HCT116 (cell line): ENCODE measurements around the gene ZNF653. TPM values are rescaled to one million over a fixed set of nuclear protein-coding genes. Genes with fewer than 3 reads are reported as not detected.

Source experiments
- ATAC-seq: fragments of 200-7000 bp; cut with Tn5 transposase; 2 replicates; pipeline ENCODE4 v1.9.1; 2020; ENCODE audit warnings: mild to moderate bottlenecking, moderate library complexity
- BruUV-seq: library from RNA; stranded (reverse); fragments of 400-500 nt; replicated peaks from 2 replicates; lab custom pipeline; 2021; lab: Mats Ljungman, UMichigan
- CTCF ChIA-PET: fragments of 300-600 bp; sonication (Branson Sonifier 250); formaldehyde crosslinking; loops from one replicate; lab custom pipeline; 2021; ENCODE audit warnings: antibody characterized with exemption; lab: Charles Lee
- POLR2A ChIA-PET: fragments of 300-600, 350-600 bp; sonication (Branson Sonifier 250); formaldehyde crosslinking; loops from one replicate; lab custom pipeline; 2021; ENCODE audit warnings: antibody characterized with exemption; lab: Charles Lee
- RAD21 ChIA-PET, 2 experiments: fragments of 300-600 bp; sonication (Branson Sonifier 250); formaldehyde crosslinking; loops; one replicate each; lab custom pipeline; 2023; ENCODE audit warnings: low total read pairs in 2 of 2; ENCODE audit not compliant: uncharacterized antibody in 2 of 2, unreplicated experiment in 2 of 2, low non-redundant PET in 1 of 2; lab: Charles Lee
- DNase-seq: peaks from one replicate; pipeline ENCODE4 v3.0.0-alpha.2; 2010; ENCODE audit warnings: low read depth, low spot score
- H2AFZ ChIP-seq: fragments of 200-600 bp; shearing (Covaris generic), sonication (generic); 2 replicates; pipeline ENCODE4 v1.6.1; 2017; ENCODE audit warnings: low read depth, mixed run types, mixed read lengths, antibody characterized with exemption, low read length; ENCODE audit not compliant: poor library complexity, severe bottlenecking
- H3K27ac ChIP-seq: 2 replicates; pipeline ENCODE4 v1.5.1; 2012; ENCODE audit warnings: low read depth, low read length
- H3K27me3 ChIP-seq: fragments of 200-600 bp; sonication (generic); 2 replicates; pipeline ENCODE4 v1.6.1; 2016; ENCODE audit warnings: mixed run types, low read length, mixed read lengths; ENCODE audit not compliant: insufficient read depth
- H3K36me3 ChIP-seq, 2 experiments: fragments of 200-500 bp in 1 of 2; fragments of 200-600 bp in 1 of 2; sonication (Bioruptor generic) in 1 of 2; sonication (generic) in 1 of 2; 2 replicates each; pipeline versions ENCODE4 v1.5.1 to v1.6.1; 2014 to 2016; ENCODE audit warnings: low read length in 2 of 2, inconsistent platforms in 1 of 2, mixed read lengths in 1 of 2, mixed run types in 1 of 2; ENCODE audit not compliant: insufficient read depth in 2 of 2, control insufficient read depth in 1 of 2
- H3K4me1 ChIP-seq, 2 experiments: fragments of 200-600 bp in 1 of 2; sonication (generic) in 1 of 2; 2 replicates each; pipeline versions ENCODE4 v1.5.1 to v1.6.1; 2012 to 2017; ENCODE audit warnings: low read length in 2 of 2, inconsistent platforms in 1 of 2, mild to moderate bottlenecking in 1 of 2, mixed read lengths in 1 of 2, mixed run types in 1 of 2, moderate library complexity in 1 of 2; ENCODE audit not compliant: insufficient read depth in 2 of 2, control insufficient read depth in 1 of 2
- H3K4me2 ChIP-seq: fragments of 200-600 bp; sonication (generic); 2 replicates; pipeline ENCODE4 v1.6.1; 2017; ENCODE audit warnings: mixed run types, low read length, mixed read lengths
- H3K4me3 ChIP-seq, 2 experiments: fragments of 200-600 bp in 1 of 2; sonication (generic) in 1 of 2; replicated peaks in 1 of 2; 2 replicates each; pipeline ENCODE4 v1.5.1; 2011 to 2016; ENCODE audit warnings: low read length in 2 of 2, control low read depth in 1 of 2, low read depth in 1 of 2, mild to moderate bottlenecking in 1 of 2, mixed read lengths in 1 of 2, mixed run types in 1 of 2
- H3K79me2 ChIP-seq: fragments of 200-600 bp; sonication (generic); 2 replicates; pipeline ENCODE4 v1.6.1; 2017; ENCODE audit warnings: mild to moderate bottlenecking, mixed run types, low read length, moderate library complexity, mixed read lengths; ENCODE audit not compliant: insufficient read depth
- H3K9ac ChIP-seq: fragments of 200-600 bp; sonication (generic); 2 replicates; pipeline ENCODE4 v1.6.1; 2016; ENCODE audit warnings: low read length, mixed read lengths
- H3K9me2 ChIP-seq: fragments of 200-600 bp; sonication (generic), shearing (Covaris generic); 2 replicates; pipeline ENCODE4 v1.6.1; 2017; ENCODE audit warnings: mixed run types, mild to moderate bottlenecking, moderate library complexity; ENCODE audit not compliant: insufficient read depth
- H3K9me3 ChIP-seq, 2 experiments: fragments of 200-500 bp in 1 of 2; fragments of 200-600 bp in 1 of 2; sonication (Bioruptor generic) in 1 of 2; sonication (generic) in 1 of 2; 2 replicates each; pipeline ENCODE4 v1.6.1; 2014 to 2017; ENCODE audit warnings: low read length in 2 of 2, mixed read lengths in 2 of 2, inconsistent platforms in 1 of 2, low read depth in 1 of 2, mild to moderate bottlenecking in 1 of 2, mixed run types in 1 of 2, moderate library complexity in 1 of 2; ENCODE audit not compliant: control insufficient read depth in 1 of 2, insufficient read depth in 1 of 2
- H4K20me1 ChIP-seq: fragments of 200-600 bp; sonication (generic), shearing (Covaris generic); 2 replicates; pipeline ENCODE4 v1.6.1; 2017; ENCODE audit warnings: mixed run types, mild to moderate bottlenecking, moderate library complexity; ENCODE audit not compliant: insufficient read depth
- ATF3 ChIP-seq: IDR thresholded peaks from 2 replicates; pipeline ENCODE4 v1.6.1; 2012
- CBX3 ChIP-seq: IDR thresholded peaks from 2 replicates; pipeline ENCODE4 v1.6.1; 2012; ENCODE audit warnings: low read depth
- CEBPB ChIP-seq: IDR thresholded peaks from 2 replicates; pipeline ENCODE4 v1.6.1; 2012; ENCODE audit warnings: low read depth
- EZH2 ChIP-seq: fragments of 200-600 bp; sonication (generic); IDR thresholded peaks from 2 replicates; pipeline ENCODE4 v1.6.1; 2017; ENCODE audit warnings: antibody characterized with exemption, mixed run types
- EZH2phosphoT487 ChIP-seq: fragments of 200-600 bp; IDR thresholded peaks from 2 replicates; pipeline ENCODE4 v1.6.1; 2018; ENCODE audit warnings: antibody characterized with exemption, borderline replicate concordance
- FOSL1 ChIP-seq: IDR thresholded peaks from 2 replicates; pipeline ENCODE4 v1.6.1; 2012; ENCODE audit warnings: low read depth
- JUND ChIP-seq: IDR thresholded peaks from 2 replicates; pipeline ENCODE4 v1.6.1; 2012
- MAX ChIP-seq: IDR thresholded peaks from 2 replicates; pipeline ENCODE4 v1.6.1; 2012
- POLR2A ChIP-seq: IDR thresholded peaks from 2 replicates; pipeline ENCODE4 v1.7.0; 2011; ENCODE audit warnings: borderline replicate concordance; ENCODE audit not compliant: insufficient read depth, insufficient read length; ENCODE audit errors: extremely low read depth
- POLR2AphosphoS5 ChIP-seq: IDR thresholded peaks from 2 replicates; pipeline ENCODE4 v1.6.1; 2011; ENCODE audit warnings: mild to moderate bottlenecking, low read depth, low read length, moderate library complexity
- RAD21 ChIP-seq: IDR thresholded peaks from 2 replicates; pipeline ENCODE4 v1.6.1; 2012; ENCODE audit warnings: low read depth, mild to moderate bottlenecking
- SIN3A ChIP-seq: IDR thresholded peaks from 2 replicates; pipeline ENCODE4 v1.6.1; 2012; ENCODE audit warnings: low read depth
- SP1 ChIP-seq: IDR thresholded peaks from 2 replicates; pipeline ENCODE4 v1.6.1; 2012; ENCODE audit warnings: low read depth
- SRF ChIP-seq: IDR thresholded peaks from 2 replicates; pipeline ENCODE4 v1.6.1; 2012; ENCODE audit warnings: low read depth
- TCF7L2 ChIP-seq: IDR thresholded peaks from 2 replicates; pipeline ENCODE4 v1.7.0; 2011; ENCODE audit warnings: borderline replicate concordance, inconsistent platforms; ENCODE audit not compliant: insufficient read depth, insufficient read length; ENCODE audit errors: extremely low read depth
- YY1 ChIP-seq: IDR thresholded peaks from 2 replicates; pipeline ENCODE4 v1.6.1; 2011; ENCODE audit warnings: low read length, low read depth, moderate library complexity, mild to moderate bottlenecking; ENCODE audit not compliant: insufficient replicate concordance; ENCODE audit errors: extremely low read depth
- ZBTB33 ChIP-seq: IDR thresholded peaks from 2 replicates; pipeline ENCODE4 v1.6.1; 2011; ENCODE audit warnings: mild to moderate bottlenecking, low read length, moderate library complexity; ENCODE audit not compliant: insufficient replicate concordance; ENCODE audit errors: extremely low read depth
- ZFX ChIP-seq: fragments of 450-650 bp; IDR thresholded peaks from 2 replicates; pipeline ENCODE4 v1.6.1; 2017
- ZNF274 ChIP-seq: fragments of 200-500 bp; sonication (Bioruptor generic); IDR thresholded peaks from 2 replicates; pipeline ENCODE4 v1.6.1; 2014; ENCODE audit warnings: mild to moderate bottlenecking, low read depth, low read length, inconsistent platforms
- intact Hi-C: fragments of 100-400 bp; cut with micrococcal nuclease; formaldehyde crosslinking; loops from 2 replicates; pipeline ENCODE4 v1.10.0; 2022
- total RNA-seq: library from RNA; stranded (reverse); gene quantifications from one replicate; pipeline ENCODE4 v1.2.1, GENCODE V29; 2021; ENCODE audit not compliant: unreplicated experiment
- TF ChIP-seq, protein P1 (sequence below), 3 experiments: fragments of 200-600 bp in 1 of 3; sonication (generic) in 1 of 3; IDR thresholded peaks in 2 of 3; conservative IDR thresholded peaks in 1 of 3; 2 replicates each; pipeline ENCODE4 v1.5.1; 2012 to 2017; ENCODE audit warnings: low read depth in 2 of 3, low read length in 2 of 3, antibody characterized with exemption in 1 of 3, borderline replicate concordance in 1 of 3, control low read depth in 1 of 3, mild to moderate bottlenecking in 1 of 3, mixed read lengths in 1 of 3, mixed run types in 1 of 3, moderate library complexity in 1 of 3; ENCODE audit not compliant: insufficient read depth in 1 of 3

ZNF653 gene
- total RNA-seq, 1 experiment from 2014 or later: 16.1 TPM

DNA sequence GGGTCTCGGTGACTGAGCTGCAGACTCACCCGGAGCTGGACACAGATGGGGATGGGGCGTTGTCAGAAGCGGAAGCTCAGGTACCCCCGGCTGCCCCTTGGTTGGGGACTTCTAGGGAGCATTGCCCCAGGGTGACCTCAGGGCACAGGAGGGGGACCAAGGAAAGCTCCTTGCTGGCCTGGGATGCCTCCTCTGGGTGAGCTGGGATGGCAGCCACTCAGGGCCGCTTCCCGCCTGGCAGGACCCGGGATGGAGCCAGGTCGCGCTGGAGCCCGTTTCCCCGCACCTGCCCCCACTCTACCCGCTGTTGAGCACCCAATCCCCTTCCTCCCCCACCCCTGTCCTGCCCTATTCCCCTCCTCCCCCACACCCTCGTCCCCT lies 59.4 kb downstream of the ZNF653 start:
- ChIA-PET RAD21 (no interaction called here), POLR2A (interaction anchor here (1.1 kb wide), 1 partner anchor 65 kb away, joined by 5 read pairs; no protein-coding TSS in a partner anchor), CTCF (interaction anchor here (1.0 to 1.5 kb wide), 3 partner anchors 63 to 152 kb away, joined by 4 to 5 read pairs (median 4); partner anchors contain the start of gene SWSAP1)
- ATAC-seq (peak; percentile 14; the same call in 1 of the 2 replicates), DNase-seq (no peak)
- TF ChIP-seq ZBTB33 (no peak), ATF3 (no peak), CEBPB (no peak), EZH2 (no peak), RAD21 (no peak), SIN3A (no peak), POLR2AphosphoS5 (no peak), ZNF274 (no peak), JUND (no peak), ZFX (no peak), POLR2A (no peak), SRF (no peak), CBX3 (no peak), YY1 (no peak), FOSL1 (no peak), EZH2phosphoT487 (no peak), MAX (no peak), SP1 (no peak), TCF7L2 (no peak)
- TF ChIP-seq, protein P1, sequence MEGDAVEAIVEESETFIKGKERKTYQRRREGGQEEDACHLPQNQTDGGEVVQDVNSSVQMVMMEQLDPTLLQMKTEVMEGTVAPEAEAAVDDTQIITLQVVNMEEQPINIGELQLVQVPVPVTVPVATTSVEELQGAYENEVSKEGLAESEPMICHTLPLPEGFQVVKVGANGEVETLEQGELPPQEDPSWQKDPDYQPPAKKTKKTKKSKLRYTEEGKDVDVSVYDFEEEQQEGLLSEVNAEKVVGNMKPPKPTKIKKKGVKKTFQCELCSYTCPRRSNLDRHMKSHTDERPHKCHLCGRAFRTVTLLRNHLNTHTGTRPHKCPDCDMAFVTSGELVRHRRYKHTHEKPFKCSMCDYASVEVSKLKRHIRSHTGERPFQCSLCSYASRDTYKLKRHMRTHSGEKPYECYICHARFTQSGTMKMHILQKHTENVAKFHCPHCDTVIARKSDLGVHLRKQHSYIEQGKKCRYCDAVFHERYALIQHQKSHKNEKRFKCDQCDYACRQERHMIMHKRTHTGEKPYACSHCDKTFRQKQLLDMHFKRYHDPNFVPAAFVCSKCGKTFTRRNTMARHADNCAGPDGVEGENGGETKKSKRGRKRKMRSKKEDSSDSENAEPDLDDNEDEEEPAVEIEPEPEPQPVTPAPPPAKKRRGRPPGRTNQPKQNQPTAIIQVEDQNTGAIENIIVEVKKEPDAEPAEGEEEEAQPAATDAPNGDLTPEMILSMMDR (IDR thresholded peaks at IDR 0.05 in 2 of 3, conservative IDR thresholded peaks at IDR 0.05 in 1 of 3; ENCODE audit: borderline replicate concordance in 1 of 3, insufficient read depth in 1 of 3, low read depth in 2 of 3, low read length in 2 of 3): no peak
- no peak overlapping the region for H3K9ac ChIP-seq
- BruUV-seq: no TSS peak
- no peak overlapping the region for H3K4me3 ChIP-seq
- H3K9me2 ChIP-seq: no peaks in the 10 kb centered on the region
- intact Hi-C loops: loop anchor here (1.0 kb wide), 1 partner anchor 68 kb away; no protein-coding TSS in a partner anchor
- no peaks in the 10 kb centered on the region for H3K9me3 ChIP-seq
- no peaks in the 10 kb centered on the region for H3K27me3 ChIP-seq
- peaks cover 17% of the 10 kb centered on the region; the same call in 1 of the 2 replicates for H3K79me2 ChIP-seq
- H2AFZ ChIP-seq: no peak overlapping the region
- no peak overlapping the region for H3K27ac ChIP-seq
- H4K20me1 ChIP-seq: no peaks in the 10 kb centered on the region
- no peaks in the 10 kb centered on the region for H3K4me1 ChIP-seq
- no peak overlapping the region for H3K4me2 ChIP-seq
- H3K36me3 ChIP-seq: peaks cover 23 to 48% of the 10 kb centered on the region in 2 experiments; a peak in 3 of 4 replicates
